Measurements from ENCODE around the gene HAUS5.

DNA sequence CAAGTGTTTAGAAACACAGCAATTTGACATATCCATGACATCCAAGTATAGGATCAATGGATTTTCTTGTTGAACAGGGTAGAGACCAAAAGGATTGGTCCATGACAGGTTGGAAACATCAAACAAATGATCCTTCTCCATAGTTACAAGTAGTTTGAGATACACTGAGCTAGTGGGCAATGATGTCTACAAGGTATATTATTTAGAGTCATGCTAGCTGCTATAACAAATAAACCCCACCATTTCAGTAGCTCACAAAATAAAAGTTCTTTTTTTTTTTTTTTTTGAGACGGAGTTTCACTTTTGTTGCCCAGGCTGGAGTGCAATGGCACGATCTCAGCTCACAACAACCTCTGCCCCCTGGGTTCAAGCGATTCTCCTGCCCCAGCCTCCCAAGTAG is 4.9 kb upstream of the HAUS5 start:
- TF ChIP-seq, protein P1, sequence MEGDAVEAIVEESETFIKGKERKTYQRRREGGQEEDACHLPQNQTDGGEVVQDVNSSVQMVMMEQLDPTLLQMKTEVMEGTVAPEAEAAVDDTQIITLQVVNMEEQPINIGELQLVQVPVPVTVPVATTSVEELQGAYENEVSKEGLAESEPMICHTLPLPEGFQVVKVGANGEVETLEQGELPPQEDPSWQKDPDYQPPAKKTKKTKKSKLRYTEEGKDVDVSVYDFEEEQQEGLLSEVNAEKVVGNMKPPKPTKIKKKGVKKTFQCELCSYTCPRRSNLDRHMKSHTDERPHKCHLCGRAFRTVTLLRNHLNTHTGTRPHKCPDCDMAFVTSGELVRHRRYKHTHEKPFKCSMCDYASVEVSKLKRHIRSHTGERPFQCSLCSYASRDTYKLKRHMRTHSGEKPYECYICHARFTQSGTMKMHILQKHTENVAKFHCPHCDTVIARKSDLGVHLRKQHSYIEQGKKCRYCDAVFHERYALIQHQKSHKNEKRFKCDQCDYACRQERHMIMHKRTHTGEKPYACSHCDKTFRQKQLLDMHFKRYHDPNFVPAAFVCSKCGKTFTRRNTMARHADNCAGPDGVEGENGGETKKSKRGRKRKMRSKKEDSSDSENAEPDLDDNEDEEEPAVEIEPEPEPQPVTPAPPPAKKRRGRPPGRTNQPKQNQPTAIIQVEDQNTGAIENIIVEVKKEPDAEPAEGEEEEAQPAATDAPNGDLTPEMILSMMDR (IDR thresholded peaks at IDR 0.05; ENCODE audit: poor library complexity, severe bottlenecking): no peak
- TF ChIP-seq POLR2AphosphoS5 (IDR thresholded peaks at IDR 0.05) (no peak), SMC3 (conservative IDR thresholded peaks at IDR 0.05; ENCODE audit: poor library complexity) (no peak), EZH2 (IDR thresholded peaks at IDR 0.05; ENCODE audit: borderline replicate concordance, insufficient read depth, low read length, poor library complexity, severe bottlenecking) (no peak), EP300 (conservative IDR thresholded peaks at IDR 0.05; ENCODE audit: poor library complexity, severe bottlenecking) (no peak)
